ENCODE data around the gene PLXNB3.

PLXNB3 gene

DNA sequence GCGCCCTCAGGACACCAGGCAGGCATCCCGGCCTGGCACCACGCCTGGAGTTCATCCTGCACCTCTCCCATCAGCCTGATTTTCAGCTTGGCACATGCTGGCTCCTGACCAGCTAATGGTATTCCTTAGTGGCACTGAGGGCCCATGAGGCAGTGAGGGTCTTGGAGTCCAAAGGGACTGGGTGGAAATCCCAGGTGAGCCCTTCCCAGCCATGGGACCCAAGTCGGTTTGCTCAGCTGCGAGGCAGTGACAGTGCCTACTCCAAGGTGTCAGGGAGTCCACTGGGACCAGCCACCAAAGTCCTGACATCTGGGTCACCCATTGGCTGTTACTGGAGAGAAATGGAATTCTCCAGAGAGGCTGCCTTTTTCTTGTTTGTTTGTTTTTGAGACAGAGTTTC, 35.3 kb downstream of the PLXNB3 start:
- no peak overlapping the region for H3K4me3 ChIP-seq (ENCODE audit: low read depth, low read length)
- no peaks in the 10 kb centered on the region for H3K4me1 ChIP-seq (ENCODE audit: control insufficient read depth, insufficient read depth, low read length)
- H3K27me3 ChIP-seq (ENCODE audit: control insufficient read depth, insufficient read depth, low read length) = no peaks in the 10 kb centered on the region
- no peak overlapping the region for H3K9ac ChIP-seq (ENCODE audit: low read depth, low read length)
- H3K27ac ChIP-seq (ENCODE audit: low read depth, low read length) = no peak overlapping the region
- peaks cover 49% of the 10 kb centered on the region for H3K36me3 ChIP-seq (ENCODE audit: control insufficient read depth, insufficient read depth, low read length)
- peaks cover 29% of the 10 kb centered on the region; the same call in 1 of the 2 replicates for H3K9me3 ChIP-seq (ENCODE audit: control insufficient read depth, insufficient read depth, low read length)

DNA sequence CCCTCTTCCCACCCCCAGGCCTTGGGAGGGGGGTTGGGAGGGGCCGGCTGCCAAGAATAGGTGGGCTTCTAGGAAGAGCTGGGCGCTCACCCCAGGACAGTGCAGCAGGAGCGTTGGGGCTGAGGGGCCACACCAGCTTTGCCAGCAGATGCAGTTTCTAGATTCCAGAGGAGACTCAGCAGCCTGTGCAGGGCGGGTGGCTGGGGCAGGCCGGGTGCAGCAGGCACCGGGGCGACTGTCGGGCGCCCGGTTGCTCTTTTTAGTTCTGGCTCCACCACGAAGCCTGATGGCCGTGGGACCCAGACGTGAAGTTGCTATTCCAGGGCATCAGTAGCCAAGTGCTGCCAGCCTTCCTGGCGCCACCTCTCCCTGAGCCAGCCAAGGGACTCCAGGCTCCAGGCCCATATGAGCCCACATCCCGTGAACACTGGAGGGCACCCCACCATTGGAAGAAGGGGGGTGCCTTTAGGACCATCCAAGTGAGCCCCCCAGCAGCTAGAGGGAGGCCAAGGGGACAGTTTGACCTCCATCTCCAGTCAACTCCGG, 36.2 kb downstream of the PLXNB3 start:
- Histone ChIP-seq H3K27me3 (ENCODE audit: control insufficient read depth, insufficient read depth, low read length) (no peaks in the 10 kb centered on the region), H3K27ac (ENCODE audit: low read depth, low read length) (no peak overlapping the region), H3K36me3 (ENCODE audit: control insufficient read depth, insufficient read depth, low read length) (peaks cover 49% of the 10 kb centered on the region), H3K9ac (ENCODE audit: low read depth, low read length) (no peak overlapping the region), H3K4me3 (ENCODE audit: low read depth, low read length) (no peak overlapping the region), H3K9me3 (ENCODE audit: control insufficient read depth, insufficient read depth, low read length) (peaks cover 27% of the 10 kb centered on the region; the same call in 1 of the 2 replicates), H3K4me1 (ENCODE audit: control insufficient read depth, insufficient read depth, low read length) (no peaks in the 10 kb centered on the region)

DNA sequence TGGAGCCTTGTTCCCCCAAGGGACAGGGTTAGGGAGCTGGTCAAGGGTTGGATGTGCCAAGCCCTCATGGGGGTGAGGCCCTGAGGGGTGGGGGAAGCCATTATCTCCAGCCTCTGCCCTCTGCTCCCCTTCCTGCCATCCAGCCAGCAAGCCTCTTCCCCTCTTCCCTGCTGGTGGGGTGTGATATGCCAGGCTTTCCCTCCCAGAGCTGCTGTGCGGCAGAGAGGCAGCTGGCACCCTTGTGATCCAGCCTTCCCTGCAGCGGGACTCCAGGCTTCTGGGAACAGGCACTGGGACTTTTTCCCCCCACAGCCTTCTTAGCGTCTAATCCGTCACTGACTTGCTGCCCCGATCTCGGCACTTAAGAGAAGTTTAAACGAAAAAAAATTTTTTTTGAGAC, 36.7 kb downstream of the PLXNB3 start:
- Histone ChIP-seq H3K4me3 (ENCODE audit: low read depth, low read length) (no peak overlapping the region), H3K27ac (ENCODE audit: low read depth, low read length) (no peak overlapping the region), H3K36me3 (ENCODE audit: control insufficient read depth, insufficient read depth, low read length) (peaks cover 49% of the 10 kb centered on the region), H3K9me3 (ENCODE audit: control insufficient read depth, insufficient read depth, low read length) (peaks cover 31% of the 10 kb centered on the region; the same call in 1 of the 2 replicates), H3K4me1 (ENCODE audit: control insufficient read depth, insufficient read depth, low read length) (no peaks in the 10 kb centered on the region), H3K9ac (ENCODE audit: low read depth, low read length) (no peak overlapping the region), H3K27me3 (ENCODE audit: control insufficient read depth, insufficient read depth, low read length) (no peaks in the 10 kb centered on the region)

DNA sequence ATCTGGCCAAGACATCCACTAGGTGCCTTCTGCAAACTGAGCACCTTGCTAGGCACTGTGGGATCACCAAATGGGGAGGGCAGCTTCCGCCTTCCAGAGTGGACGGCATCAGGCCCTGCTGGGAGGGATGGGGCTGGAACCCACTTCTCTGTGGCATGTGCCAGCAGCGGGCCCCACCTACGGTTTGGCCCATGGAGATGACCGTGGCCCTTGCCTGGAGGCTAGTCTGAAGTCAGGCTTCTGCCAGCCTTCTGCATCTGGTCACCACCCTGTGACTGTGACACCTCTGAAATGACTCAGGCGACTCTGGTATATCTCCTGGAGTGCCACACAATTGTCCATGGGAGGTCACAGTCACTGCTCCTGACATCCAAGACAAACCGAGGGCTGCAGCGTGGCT, 37.6 kb downstream of the PLXNB3 start:
- no peaks in the 10 kb centered on the region for H3K4me1 ChIP-seq (ENCODE audit: control insufficient read depth, insufficient read depth, low read length)
- H3K4me3 ChIP-seq (ENCODE audit: low read depth, low read length) = no peak overlapping the region
- no peak overlapping the region for H3K27ac ChIP-seq (ENCODE audit: low read depth, low read length)
- no peak overlapping the region for H3K9ac ChIP-seq (ENCODE audit: low read depth, low read length)
- peaks cover 40% of the 10 kb centered on the region for H3K36me3 ChIP-seq (ENCODE audit: control insufficient read depth, insufficient read depth, low read length)
- H3K27me3 ChIP-seq (ENCODE audit: control insufficient read depth, insufficient read depth, low read length) = no peaks in the 10 kb centered on the region
- H3K9me3 ChIP-seq (ENCODE audit: control insufficient read depth, insufficient read depth, low read length) = peaks cover 35% of the 10 kb centered on the region; the same call in 1 of the 2 replicates

DNA sequence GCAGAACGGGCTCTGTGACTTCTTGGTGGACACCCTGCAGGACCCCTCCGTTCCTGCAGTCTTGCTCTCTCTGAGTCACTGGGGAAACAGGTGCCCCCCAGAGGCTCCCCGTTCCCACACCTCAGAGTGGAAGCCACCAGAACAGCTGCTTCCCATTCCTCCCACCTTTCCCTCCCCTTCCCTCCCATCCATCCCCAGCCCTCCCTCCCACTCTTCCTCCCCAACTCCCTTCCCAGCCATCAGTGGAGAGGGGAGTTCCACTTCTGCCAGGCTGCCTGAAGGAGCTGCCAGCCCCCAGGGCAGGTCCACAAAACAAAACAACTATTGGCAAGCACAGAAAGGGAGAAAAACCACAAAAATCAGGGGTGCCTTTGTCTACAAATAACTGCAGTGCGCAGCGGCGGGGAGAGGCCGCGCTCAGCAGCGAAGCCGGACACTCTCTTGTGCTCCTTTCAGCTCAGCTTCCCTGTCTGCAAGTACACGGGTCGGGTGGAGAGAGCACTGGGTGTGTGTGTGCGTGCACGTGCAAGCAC, 38.5 kb downstream of the PLXNB3 start:
- Histone ChIP-seq H3K9me3 (ENCODE audit: control insufficient read depth, insufficient read depth, low read length) (peaks cover 29% of the 10 kb centered on the region; the same call in 1 of the 2 replicates), H3K36me3 (ENCODE audit: control insufficient read depth, insufficient read depth, low read length) (peaks cover 31% of the 10 kb centered on the region), H3K9ac (ENCODE audit: low read depth, low read length) (no peak overlapping the region), H3K4me3 (ENCODE audit: low read depth, low read length) (no peak overlapping the region), H3K27ac (ENCODE audit: low read depth, low read length) (no peak overlapping the region), H3K4me1 (ENCODE audit: control insufficient read depth, insufficient read depth, low read length) (no peaks in the 10 kb centered on the region), H3K27me3 (ENCODE audit: control insufficient read depth, insufficient read depth, low read length) (no peaks in the 10 kb centered on the region)

DNA sequence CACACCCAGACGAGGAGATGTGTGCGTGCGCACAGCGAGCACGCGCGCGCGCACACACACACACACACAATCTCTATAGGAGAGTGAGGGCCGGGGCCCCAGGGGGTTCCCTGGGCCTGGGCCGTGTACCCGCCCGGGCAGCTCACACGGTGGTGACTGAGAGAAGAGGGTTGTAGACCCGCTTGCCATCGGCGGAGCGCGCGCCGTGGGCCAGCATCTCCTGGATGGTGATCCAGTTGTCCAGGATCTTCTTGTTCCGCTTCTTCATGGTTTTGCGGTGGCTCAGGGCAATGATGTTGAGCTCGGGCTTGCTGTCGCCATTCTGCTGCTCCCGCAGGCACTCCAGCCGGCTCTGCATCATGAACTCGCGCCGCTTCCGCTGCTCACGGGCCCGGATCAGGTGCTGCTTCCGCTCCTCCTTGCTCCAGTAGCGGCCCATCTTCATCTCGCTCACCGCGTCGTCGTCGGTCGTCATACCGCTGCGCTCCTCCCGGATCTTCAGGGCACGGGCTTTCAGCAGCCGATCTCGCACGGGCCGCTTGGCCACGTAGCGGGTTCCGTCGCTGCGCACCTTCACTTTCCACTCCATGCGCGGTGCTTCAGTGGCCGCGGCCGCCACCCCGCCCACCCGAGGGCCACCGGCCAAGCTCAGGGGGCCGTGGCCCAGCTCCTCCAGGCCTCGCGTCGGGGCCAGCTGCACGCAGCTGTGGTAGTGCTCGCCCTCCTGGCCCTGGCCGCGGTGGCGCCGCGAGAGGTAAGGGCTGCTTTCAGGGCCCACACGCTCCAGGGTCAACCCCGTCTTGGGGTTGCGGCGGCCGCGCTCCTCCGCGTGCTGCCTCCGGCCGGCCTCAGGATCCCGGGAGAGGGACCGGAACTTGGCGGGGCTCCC, 39.4 kb downstream of the PLXNB3 start:
- Histone ChIP-seq H3K9me3 (ENCODE audit: control insufficient read depth, insufficient read depth, low read length) (peaks cover 31% of the 10 kb centered on the region), H3K27ac (ENCODE audit: low read depth, low read length) (no peak overlapping the region), H3K27me3 (ENCODE audit: control insufficient read depth, insufficient read depth, low read length) (no peaks in the 10 kb centered on the region), H3K9ac (ENCODE audit: low read depth, low read length) (no peak overlapping the region), H3K4me3 (ENCODE audit: low read depth, low read length) (no peak overlapping the region), H3K4me1 (ENCODE audit: control insufficient read depth, insufficient read depth, low read length) (no peaks in the 10 kb centered on the region), H3K36me3 (ENCODE audit: control insufficient read depth, insufficient read depth, low read length) (peaks cover 24% of the 10 kb centered on the region)

DNA sequence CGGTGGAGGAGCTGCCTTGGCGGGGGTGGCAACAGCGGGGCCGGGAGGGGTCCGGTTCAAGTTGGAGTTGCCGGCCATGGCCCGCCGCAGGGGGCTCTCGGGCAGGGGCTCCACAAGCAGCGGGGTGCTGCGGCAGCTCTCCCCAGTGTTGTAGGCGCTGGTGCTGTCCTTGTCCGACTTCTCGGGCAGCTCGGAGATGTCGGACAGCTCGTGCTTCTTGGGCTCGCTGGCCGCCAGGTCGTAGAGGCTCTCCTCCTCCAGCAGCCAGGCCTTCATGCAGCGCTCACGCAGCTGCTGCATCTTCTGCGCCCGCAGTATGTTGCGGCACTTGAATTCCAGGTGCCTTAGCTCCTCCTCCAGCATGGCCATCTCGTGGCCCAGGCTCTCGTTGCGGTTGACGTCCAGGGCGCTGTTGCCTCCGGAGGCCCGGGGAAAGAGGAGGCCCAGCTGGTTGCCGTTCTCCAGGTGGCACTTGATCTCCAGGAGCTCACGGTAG, 40.1 kb downstream of the PLXNB3 start:
- no peak overlapping the region for H3K27ac ChIP-seq (ENCODE audit: low read depth, low read length)
- no peak overlapping the region for H3K4me3 ChIP-seq (ENCODE audit: low read depth, low read length)
- H3K27me3 ChIP-seq (ENCODE audit: control insufficient read depth, insufficient read depth, low read length) = no peaks in the 10 kb centered on the region
- H3K36me3 ChIP-seq (ENCODE audit: control insufficient read depth, insufficient read depth, low read length) = peaks cover 17% of the 10 kb centered on the region
- H3K9me3 ChIP-seq (ENCODE audit: control insufficient read depth, insufficient read depth, low read length) = peaks cover 33% of the 10 kb centered on the region
- no peak overlapping the region for H3K9ac ChIP-seq (ENCODE audit: low read depth, low read length)
- H3K4me1 ChIP-seq (ENCODE audit: control insufficient read depth, insufficient read depth, low read length) = no peaks in the 10 kb centered on the region

DNA sequence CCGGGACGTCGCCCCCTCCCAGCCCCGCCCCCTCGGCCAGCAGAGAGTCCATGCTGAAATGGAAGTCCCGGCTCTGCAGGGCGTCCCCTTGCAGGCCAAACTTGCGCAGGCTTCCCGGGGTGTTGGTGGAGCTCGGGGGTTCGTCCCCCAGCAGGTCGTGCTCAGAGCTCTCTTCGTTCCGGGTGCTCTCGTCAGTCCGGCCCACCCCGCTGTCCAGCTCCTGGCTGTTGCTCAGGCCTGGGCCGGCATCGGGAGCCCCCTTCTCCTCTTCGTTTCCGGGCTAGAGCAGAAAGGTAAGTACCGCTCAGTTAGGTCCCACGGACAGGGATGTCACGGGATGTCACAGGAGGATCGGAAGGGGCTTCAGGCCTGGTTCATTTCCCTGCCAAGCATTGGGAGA, 40.6 kb downstream of the PLXNB3 start:
- Histone ChIP-seq H3K9me3 (ENCODE audit: control insufficient read depth, insufficient read depth, low read length) (peaks cover 31% of the 10 kb centered on the region), H3K27me3 (ENCODE audit: control insufficient read depth, insufficient read depth, low read length) (no peaks in the 10 kb centered on the region), H3K36me3 (ENCODE audit: control insufficient read depth, insufficient read depth, low read length) (peaks cover 14% of the 10 kb centered on the region), H3K4me1 (ENCODE audit: control insufficient read depth, insufficient read depth, low read length) (no peaks in the 10 kb centered on the region), H3K27ac (ENCODE audit: low read depth, low read length) (no peak overlapping the region), H3K9ac (ENCODE audit: low read depth, low read length) (no peak overlapping the region), H3K4me3 (ENCODE audit: low read depth, low read length) (no peak overlapping the region)

DNA sequence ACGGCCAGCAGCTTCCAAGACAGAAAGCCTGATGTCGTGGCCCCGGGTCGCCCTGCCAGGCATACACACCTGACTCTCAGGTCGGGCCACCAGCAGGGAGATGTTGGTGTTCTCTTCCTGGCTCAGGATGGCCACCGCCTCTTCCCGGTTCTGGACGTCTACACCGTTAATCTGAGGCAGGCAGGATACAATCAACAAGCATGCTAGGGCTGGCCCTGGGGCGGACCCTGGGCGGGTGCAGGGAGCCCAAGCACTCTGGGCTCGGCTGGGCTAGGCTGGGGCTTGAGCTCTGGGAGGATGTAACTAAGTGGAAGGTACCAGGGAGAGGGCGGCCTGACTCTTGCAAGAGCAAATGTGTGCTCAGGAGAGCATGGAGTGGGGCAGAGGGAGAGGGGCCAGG, 41.4 kb downstream of the PLXNB3 start:
- Histone ChIP-seq H3K27me3 (ENCODE audit: control insufficient read depth, insufficient read depth, low read length) (no peaks in the 10 kb centered on the region), H3K36me3 (ENCODE audit: control insufficient read depth, insufficient read depth, low read length) (peaks cover 14% of the 10 kb centered on the region), H3K4me1 (ENCODE audit: control insufficient read depth, insufficient read depth, low read length) (no peaks in the 10 kb centered on the region), H3K9me3 (ENCODE audit: control insufficient read depth, insufficient read depth, low read length) (peaks cover 36% of the 10 kb centered on the region), H3K9ac (ENCODE audit: low read depth, low read length) (no peak overlapping the region), H3K4me3 (ENCODE audit: low read depth, low read length) (no peak overlapping the region), H3K27ac (ENCODE audit: low read depth, low read length) (no peak overlapping the region)

DNA sequence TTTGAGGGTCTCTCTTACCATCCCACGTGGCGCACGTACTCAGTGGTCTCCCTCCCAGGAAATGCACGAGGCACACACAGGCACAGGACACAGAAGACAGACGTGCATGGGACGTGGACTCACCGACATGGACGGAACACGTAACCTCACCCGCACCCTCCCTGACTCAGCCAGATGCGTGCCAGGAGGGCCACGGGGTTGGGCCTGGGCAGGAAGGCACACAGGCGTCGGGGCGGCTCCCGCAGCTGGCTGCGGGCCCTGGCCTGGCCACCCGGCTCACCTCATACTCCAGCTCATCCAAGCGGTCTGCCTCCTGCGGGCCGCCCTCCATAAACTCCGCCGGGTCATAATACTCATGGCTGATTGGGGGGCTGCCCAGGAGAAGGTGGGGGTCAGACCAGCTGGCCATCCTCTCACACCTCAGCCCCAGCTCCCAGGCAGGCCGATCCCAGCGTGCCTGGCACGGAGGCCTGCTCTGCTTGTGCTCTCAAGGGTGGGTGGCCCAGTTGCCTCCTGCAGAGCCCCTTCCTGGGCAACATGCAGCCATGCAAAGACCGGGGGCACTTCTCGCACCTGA, 43.0 kb downstream of the PLXNB3 start:
- no peaks in the 10 kb centered on the region for H3K27me3 ChIP-seq (ENCODE audit: control insufficient read depth, insufficient read depth, low read length)
- H3K27ac ChIP-seq (ENCODE audit: low read depth, low read length) = no peak overlapping the region
- H3K4me3 ChIP-seq (ENCODE audit: low read depth, low read length) = no peak overlapping the region
- H3K4me1 ChIP-seq (ENCODE audit: control insufficient read depth, insufficient read depth, low read length) = no peaks in the 10 kb centered on the region
- H3K9me3 ChIP-seq (ENCODE audit: control insufficient read depth, insufficient read depth, low read length) = peaks cover 31% of the 10 kb centered on the region
- H3K9ac ChIP-seq (ENCODE audit: low read depth, low read length) = no peak overlapping the region
- peaks cover 14% of the 10 kb centered on the region for H3K36me3 ChIP-seq (ENCODE audit: control insufficient read depth, insufficient read depth, low read length)

DNA sequence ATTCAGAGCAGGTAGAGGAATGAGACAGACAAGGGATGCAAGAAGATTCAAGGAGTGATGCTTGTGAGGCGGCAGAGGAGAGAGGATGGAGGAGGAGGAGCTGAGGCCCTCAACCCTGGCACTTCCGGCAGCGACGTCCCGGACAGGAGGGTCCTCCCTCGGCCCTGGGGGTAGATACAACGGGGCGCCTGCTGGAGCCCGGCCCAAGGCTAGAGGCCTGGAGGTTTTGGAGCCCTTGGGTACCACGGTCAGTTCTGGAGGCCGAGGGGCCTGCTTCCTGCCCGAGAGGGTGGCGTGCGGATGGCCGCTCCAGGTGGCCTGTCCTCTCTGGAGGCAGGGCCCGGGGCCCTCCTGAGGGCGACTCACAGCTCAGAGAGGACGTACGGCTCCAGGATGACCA, 43.9 kb downstream of the PLXNB3 start:
- Histone ChIP-seq H3K36me3 (ENCODE audit: control insufficient read depth, insufficient read depth, low read length) (peaks cover 10% of the 10 kb centered on the region), H3K4me3 (ENCODE audit: low read depth, low read length) (no peak overlapping the region), H3K27me3 (ENCODE audit: control insufficient read depth, insufficient read depth, low read length) (no peaks in the 10 kb centered on the region), H3K27ac (ENCODE audit: low read depth, low read length) (no peak overlapping the region), H3K9me3 (ENCODE audit: control insufficient read depth, insufficient read depth, low read length) (peaks cover 32% of the 10 kb centered on the region), H3K9ac (ENCODE audit: low read depth, low read length) (no peak overlapping the region), H3K4me1 (ENCODE audit: control insufficient read depth, insufficient read depth, low read length) (no peaks in the 10 kb centered on the region; the same call in 1 of the 2 replicates)
